ENCODE results near the gene MLH1. TPM values are rescaled to one million over a fixed set of nuclear protein-coding genes. Genes with fewer than 3 reads are reported as not detected.

The MLH1 gene
- total RNA-seq, 1 donor = 41.5 TPM

GRCh38 chr3:37074178-37074577, 80.9 kb downstream of the MLH1 start:
- Histone ChIP-seq H3K4me3 (ENCODE audit: low read length) (no peak overlapping the region), H3K27me3 (ENCODE audit: insufficient read depth, low read length) (no peaks in the 10 kb centered on the region), H3K4me1 (ENCODE audit: insufficient read depth, low read length) (no peaks in the 10 kb centered on the region), H3K9me3 (ENCODE audit: low read depth, low read length) (no peaks in the 10 kb centered on the region)

GRCh38 chr3:37075955-37076354, 82.6 kb downstream of the MLH1 start:
- H3K4me3 ChIP-seq (ENCODE audit: low read length) = no peak overlapping the region
- no peaks in the 10 kb centered on the region for H3K27me3 ChIP-seq (ENCODE audit: insufficient read depth, low read length)
- H3K4me1 ChIP-seq (ENCODE audit: insufficient read depth, low read length) = no peaks in the 10 kb centered on the region
- H3K9me3 ChIP-seq (ENCODE audit: low read depth, low read length) = no peaks in the 10 kb centered on the region

- Histone ChIP-seq H3K4me1 (ENCODE audit: insufficient read depth, low read length) (no peaks in the 10 kb centered on the region), H3K9me3 (ENCODE audit: low read depth, low read length) (no peaks in the 10 kb centered on the region), H3K4me3 (ENCODE audit: low read length) (no peak overlapping the region), H3K27me3 (ENCODE audit: insufficient read depth, low read length) (no peaks in the 10 kb centered on the region)
Measured at GRCh38 chr3:37082317-37082716, 89.0 kb downstream of the MLH1 start.

GRCh38 chr3:37086918-37087317, 93.6 kb downstream of the MLH1 start:
- no peaks in the 10 kb centered on the region for H3K4me1 ChIP-seq (ENCODE audit: insufficient read depth, low read length)
- no peaks in the 10 kb centered on the region for H3K27me3 ChIP-seq (ENCODE audit: insufficient read depth, low read length)
- H3K9me3 ChIP-seq (ENCODE audit: low read depth, low read length) = no peaks in the 10 kb centered on the region
- H3K4me3 ChIP-seq (ENCODE audit: low read length) = no peak overlapping the region

- H3K27me3 ChIP-seq (ENCODE audit: insufficient read depth, low read length) = no peaks in the 10 kb centered on the region
- no peak overlapping the region for H3K4me3 ChIP-seq (ENCODE audit: low read length)
- no peaks in the 10 kb centered on the region for H3K9me3 ChIP-seq (ENCODE audit: low read depth, low read length)
- no peaks in the 10 kb centered on the region for H3K4me1 ChIP-seq (ENCODE audit: insufficient read depth, low read length)
Measured at GRCh38 chr3:37087870-37088269, 94.6 kb downstream of the MLH1 start.

- Histone ChIP-seq H3K4me3 (ENCODE audit: low read length) (no peak overlapping the region), H3K4me1 (ENCODE audit: insufficient read depth, low read length) (no peaks in the 10 kb centered on the region), H3K9me3 (ENCODE audit: low read depth, low read length) (no peaks in the 10 kb centered on the region), H3K27me3 (ENCODE audit: insufficient read depth, low read length) (no peaks in the 10 kb centered on the region)
Measured at GRCh38 chr3:37092484-37092883, 99.2 kb downstream of the MLH1 start.

GRCh38 chr3:37093481-37093880, 100.2 kb downstream of the MLH1 start:
- Histone ChIP-seq H3K4me1 (ENCODE audit: insufficient read depth, low read length) (no peaks in the 10 kb centered on the region), H3K27me3 (ENCODE audit: insufficient read depth, low read length) (no peaks in the 10 kb centered on the region), H3K4me3 (ENCODE audit: low read length) (no peak overlapping the region), H3K9me3 (ENCODE audit: low read depth, low read length) (no peaks in the 10 kb centered on the region)

- H3K4me1 ChIP-seq (ENCODE audit: insufficient read depth, low read length) = no peaks in the 10 kb centered on the region
- no peaks in the 10 kb centered on the region for H3K27me3 ChIP-seq (ENCODE audit: insufficient read depth, low read length)
- no peaks in the 10 kb centered on the region for H3K9me3 ChIP-seq (ENCODE audit: low read depth, low read length)
- H3K4me3 ChIP-seq (ENCODE audit: low read length) = no peak overlapping the region
Measured at GRCh38 chr3:37094636-37095035, 101.3 kb downstream of the MLH1 start.

GRCh38 chr3:37096288-37096687, 103.0 kb downstream of the MLH1 start:
- no peaks in the 10 kb centered on the region for H3K27me3 ChIP-seq (ENCODE audit: insufficient read depth, low read length)
- no peaks in the 10 kb centered on the region for H3K4me1 ChIP-seq (ENCODE audit: insufficient read depth, low read length)
- H3K9me3 ChIP-seq (ENCODE audit: low read depth, low read length) = no peaks in the 10 kb centered on the region
- no peak overlapping the region for H3K4me3 ChIP-seq (ENCODE audit: low read length)

- Histone ChIP-seq H3K9me3 (ENCODE audit: low read depth, low read length) (no peaks in the 10 kb centered on the region), H3K27me3 (ENCODE audit: insufficient read depth, low read length) (no peaks in the 10 kb centered on the region), H3K4me1 (ENCODE audit: insufficient read depth, low read length) (no peaks in the 10 kb centered on the region), H3K4me3 (ENCODE audit: low read length) (no peak overlapping the region)
Measured at GRCh38 chr3:37096975-37097374, 103.7 kb downstream of the MLH1 start.

- no peaks in the 10 kb centered on the region for H3K4me1 ChIP-seq (ENCODE audit: insufficient read depth, low read length)
- no peaks in the 10 kb centered on the region for H3K9me3 ChIP-seq (ENCODE audit: low read depth, low read length)
- no peaks in the 10 kb centered on the region for H3K27me3 ChIP-seq (ENCODE audit: insufficient read depth, low read length)
- no peak overlapping the region for H3K4me3 ChIP-seq (ENCODE audit: low read length)
Measured at GRCh38 chr3:37097776-37098175, 104.5 kb downstream of the MLH1 start.

GRCh38 chr3:37098884-37099283, 105.6 kb downstream of the MLH1 start:
- Histone ChIP-seq H3K4me1 (ENCODE audit: insufficient read depth, low read length) (peaks cover 4% of the 10 kb centered on the region), H3K4me3 (ENCODE audit: low read length) (no peak overlapping the region)

GRCh38 chr3:37099469-37099868, 106.2 kb downstream of the MLH1 start:
- Histone ChIP-seq H3K27me3 (ENCODE audit: insufficient read depth, low read length) (no peaks in the 10 kb centered on the region), H3K4me1 (ENCODE audit: insufficient read depth, low read length) (peaks cover 4% of the 10 kb centered on the region), H3K4me3 (ENCODE audit: low read length) (no peak overlapping the region), H3K9me3 (ENCODE audit: low read depth, low read length) (no peaks in the 10 kb centered on the region)

More at GRCh38 chr3:37098884-37099283, 105.6 kb downstream of the MLH1 start:
- H3K27me3 ChIP-seq (ENCODE audit: insufficient read depth, low read length) = no peaks in the 10 kb centered on the region
- H3K9me3 ChIP-seq (ENCODE audit: low read depth, low read length) = no peaks in the 10 kb centered on the region

- Histone ChIP-seq H3K27me3 (ENCODE audit: insufficient read depth, low read length) (no peaks in the 10 kb centered on the region), H3K9me3 (ENCODE audit: low read depth, low read length) (no peaks in the 10 kb centered on the region), H3K4me1 (ENCODE audit: insufficient read depth, low read length) (peaks cover 4% of the 10 kb centered on the region), H3K4me3 (ENCODE audit: low read length) (no peak overlapping the region)
Measured at GRCh38 chr3:37100411-37100810, 107.1 kb downstream of the MLH1 start.

All from mononuclear cell (primary cell).